OCI-LY3 (cell line): ENCODE results near the gene GRIK4.

Experiments
- CTCF ChIP-seq: fragments of 200-600, 300-600 bp; sonication (generic); IDR thresholded peaks from 2 replicates; pipeline ENCODE4 v1.5.1; 2014; ENCODE audit warnings: antibody characterized with exemption, low read length, low read depth
- EZH2phosphoT487 ChIP-seq: fragments of 200-600 bp; shearing (Covaris generic); IDR thresholded peaks from 2 replicates; pipeline ENCODE4 v1.6.1; 2018; ENCODE audit warnings: antibody characterized with exemption, mixed run types, low read depth

- no peak for TF ChIP-seq CTCF
- TF ChIP-seq EZH2phosphoT487 = no peak
These were observed 131.7 kb downstream of the GRIK4 start for GRCh38 chr11:120643284-120643683.
